CD14-positive monocyte (primary cell): ENCODE results near the gene TRIM38. TPM values are rescaled to one million over a fixed set of nuclear protein-coding genes. Genes with fewer than 3 reads are reported as not detected.
"Not testable (repeated sequence)": the region's sequence is repeated elsewhere in the genome, so short reads cannot be mapped to it uniquely, and the experiment has no call there.

Experiments
- DNase-seq, 3 donors: peaks; one replicate each; pipeline ENCODE4 v3.0.0-alpha.2; 2011 to 2022
- H2AFZ ChIP-seq: 2 replicates; pipeline ENCODE4 v1.6.0; 2012; ENCODE audit warnings: mild to moderate bottlenecking, low read depth, low read length, inconsistent platforms; ENCODE audit not compliant: insufficient read depth, poor library complexity, severe bottlenecking
- H3K27ac ChIP-seq, 2 donors: 1 replicate in 1 of 2; 2 replicates in 1 of 2; pipeline ENCODE4 v1.5.1; 2012 to 2013; ENCODE audit warnings: low read length in 2 of 2, control low read depth in 1 of 2, inconsistent platforms in 1 of 2, low read depth in 1 of 2, mild to moderate bottlenecking in 1 of 2
- H3K27me3 ChIP-seq, 2 donors: one replicate each; pipeline versions ENCODE4 v1.6.0 to v1.6.1; 2011 to 2013; ENCODE audit warnings: low read length in 2 of 2; ENCODE audit not compliant: control insufficient read depth in 2 of 2, insufficient read depth in 2 of 2
- H3K36me3 ChIP-seq, 2 donors: replicated peaks in 1 of 2; 1 replicate in 1 of 2; 2 replicates in 1 of 2; pipeline versions ENCODE4 v1.5.1 to v1.6.1; 2012 to 2013; ENCODE audit warnings: low read length in 2 of 2, control low read depth in 1 of 2, inconsistent platforms in 1 of 2, mild to moderate bottlenecking in 1 of 2; ENCODE audit not compliant: insufficient read depth in 2 of 2, control insufficient read depth in 1 of 2
- H3K4me1 ChIP-seq, 2 donors: 1 replicate in 1 of 2; 2 replicates in 1 of 2; pipeline versions ENCODE4 v1.5.1 to v1.6.1; 2012 to 2013; ENCODE audit warnings: low read length in 2 of 2, control low read depth in 1 of 2, inconsistent platforms in 1 of 2, mild to moderate bottlenecking in 1 of 2, moderate library complexity in 1 of 2; ENCODE audit not compliant: insufficient read depth in 2 of 2, control insufficient read depth in 1 of 2
- H3K4me2 ChIP-seq: replicated peaks from 2 replicates; pipeline ENCODE3; 2012; ENCODE audit warnings: low read length, moderate library complexity, mild to moderate bottlenecking; ENCODE audit not compliant: poor library complexity, severe bottlenecking; ENCODE audit errors: extremely low read depth
- H3K4me3 ChIP-seq, 3 experiments: fragments of 200-600 bp in 1 of 3; sonication (generic) in 1 of 3; replicated peaks in 1 of 3; 1 replicate in 2 of 3; 2 replicates in 1 of 3; pipeline ENCODE4 v1.5.1; 2011 to 2013; ENCODE audit warnings: low read length in 3 of 3, mild to moderate bottlenecking in 3 of 3, control low read depth in 2 of 3, low read depth in 2 of 3, inconsistent platforms in 1 of 3, moderate library complexity in 1 of 3
- H3K79me2 ChIP-seq: 2 replicates; pipeline ENCODE4 v1.6.0; 2012; ENCODE audit warnings: mild to moderate bottlenecking, control low read depth, inconsistent platforms, low read length, moderate library complexity; ENCODE audit not compliant: insufficient read depth
- H3K9ac ChIP-seq: 2 replicates; pipeline ENCODE4 v1.6.0; 2017; ENCODE audit warnings: low read length, mild to moderate bottlenecking; ENCODE audit not compliant: insufficient read depth, poor library complexity, severe bottlenecking
- H3K9me3 ChIP-seq, 2 donors: replicated peaks in 1 of 2; 1 replicate in 1 of 2; 2 replicates in 1 of 2; pipeline versions ENCODE4 v1.5.1 to v1.6.1; 2012 to 2013; ENCODE audit warnings: low read length in 2 of 2, control low read depth in 1 of 2; ENCODE audit not compliant: control insufficient read depth in 1 of 2, insufficient read depth in 1 of 2
- H4K20me1 ChIP-seq: 2 replicates; pipeline ENCODE4 v1.6.0; 2012; ENCODE audit warnings: mild to moderate bottlenecking, low read length, control low read depth, moderate library complexity; ENCODE audit not compliant: insufficient read depth
- H3K27ac Mint-ChIP-seq, 7 donors: one replicate each; pipeline ENCODE4 v1.8.0; 2020; ENCODE audit warnings: mild to moderate bottlenecking in 7 of 7, mixed read lengths in 7 of 7, moderate library complexity in 6 of 7, inconsistent platforms in 2 of 7
- H3K27me3 Mint-ChIP-seq, 3 donors: one replicate each; pipeline ENCODE4 v1.8.0; 2021 to 2022; ENCODE audit warnings: low read depth in 3 of 3, mild to moderate bottlenecking in 3 of 3, mixed read lengths in 3 of 3, moderate library complexity in 3 of 3, inconsistent platforms in 1 of 3
- H3K36me3 Mint-ChIP-seq, 2 donors: one replicate each; pipeline ENCODE4 v1.8.0; 2020; ENCODE audit warnings: mixed read lengths in 2 of 2, inconsistent platforms in 1 of 2, mild to moderate bottlenecking in 1 of 2
- H3K4me1 Mint-ChIP-seq: one replicate; pipeline ENCODE4 v1.8.0; 2020; ENCODE audit warnings: mild to moderate bottlenecking, mixed read lengths
- H3K4me3 Mint-ChIP-seq, 2 donors: one replicate each; pipeline ENCODE4 v1.8.0; 2020; ENCODE audit warnings: mild to moderate bottlenecking in 2 of 2, mixed read lengths in 2 of 2, moderate library complexity in 1 of 2
- H3K9me3 Mint-ChIP-seq, 7 donors: one replicate each; pipeline ENCODE4 v1.8.0; 2020 to 2022; ENCODE audit warnings: mixed read lengths in 7 of 7, mild to moderate bottlenecking in 6 of 7, moderate library complexity in 6 of 7, inconsistent platforms in 2 of 7
- WGBS: methylation state at CpG from one replicate; pipeline ENCODE4 v1.1.5; 2013; ENCODE audit warnings: missing lambda C conversion rate; ENCODE audit not compliant: insufficient coverage; 5-methylcytosine and 5-hydroxymethylcytosine counted together
- intact Hi-C, 2 donors: fragments of 100-400 bp; cut with micrococcal nuclease; formaldehyde crosslinking; loops; one replicate each; pipeline versions ENCODE4 v1.15.0 to v1.15.1; 2023
- polyA plus RNA-seq, 3 donors: library from polyadenylated mRNA; depleted of rRNA in 1 of 3; unstranded in 2 of 3; stranded (reverse) in 1 of 3; fragments of 300-500 nt in 2 of 3; fragments of >200 nt in 1 of 3; fragmentation: Illumina TruSeq in 2 of 3; gene quantifications; 1 replicate in 2 of 3; 2 replicates in 1 of 3; pipeline ENCODE4 v1.2.3, GENCODE V29; 2012 to 2021
- TF ChIP-seq, protein P1 (sequence below): fragments of 200-600 bp; IDR thresholded peaks from one replicate; pipeline ENCODE4 v1.8.0; 2022; ENCODE audit warnings: antibody characterized with exemption, mild to moderate bottlenecking

TRIM38 gene
- polyA plus RNA-seq, 3 donors, result 4.1 to 23.2 (median 8.0) TPM

DNA sequence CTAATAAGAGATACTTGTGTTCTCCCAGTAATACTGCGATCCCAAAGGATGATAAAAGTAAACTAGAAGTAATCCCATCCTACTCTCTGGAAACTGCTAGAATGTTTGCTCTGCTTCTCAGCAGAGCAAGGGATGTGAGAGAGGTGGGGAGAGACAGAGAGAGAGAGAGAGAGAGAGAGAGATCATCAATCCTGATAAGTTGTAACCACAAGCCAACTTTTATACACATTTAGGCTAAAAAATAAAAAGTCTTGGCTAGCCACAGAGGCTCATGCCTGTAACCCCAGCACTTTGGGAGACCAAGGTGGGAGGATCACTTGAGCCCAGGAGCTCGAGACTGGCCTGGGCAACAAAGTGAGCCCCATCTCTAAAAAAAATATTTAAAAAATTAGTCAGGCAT lies 16.0 kb upstream of the TRIM38 start:
- no peaks in the 10 kb centered on the region for H3K4me1 ChIP-seq
- H3K9me3 ChIP-seq, result no peaks in the 10 kb centered on the region
- H3K4me3 ChIP-seq, result no peak overlapping the region
- Mint-ChIP-seq H3K4me3 (no peak overlapping the region), H3K27ac (no peak overlapping the region), H3K9me3 (peaks cover 0 to 5% (median 3%) of the 10 kb centered on the region in 7 donors), H3K27me3 (peaks cover 1 to 7% (median 1%) of the 10 kb centered on the region in 3 donors), H3K4me1 (no peaks in the 10 kb centered on the region), H3K36me3 (no peaks in the 10 kb centered on the region)
- H3K79me2 ChIP-seq, result no peaks in the 10 kb centered on the region
- intact Hi-C loops, result no loop called here
- H3K27ac ChIP-seq, result no peak overlapping the region
- no peaks in the 10 kb centered on the region for H4K20me1 ChIP-seq
- no peaks in the 10 kb centered on the region for H3K36me3 ChIP-seq
- no peak for DNase-seq
- H3K4me2 ChIP-seq, result no peak overlapping the region
- no CpG with 5 or more reads among the region's 2 CpGs for whole genome bisulfite sequencing
- no peaks in the 10 kb centered on the region for H3K27me3 ChIP-seq
- no peak overlapping the region for H2AFZ ChIP-seq
- no peak overlapping the region for H3K9ac ChIP-seq
- TF ChIP-seq, protein P1, sequence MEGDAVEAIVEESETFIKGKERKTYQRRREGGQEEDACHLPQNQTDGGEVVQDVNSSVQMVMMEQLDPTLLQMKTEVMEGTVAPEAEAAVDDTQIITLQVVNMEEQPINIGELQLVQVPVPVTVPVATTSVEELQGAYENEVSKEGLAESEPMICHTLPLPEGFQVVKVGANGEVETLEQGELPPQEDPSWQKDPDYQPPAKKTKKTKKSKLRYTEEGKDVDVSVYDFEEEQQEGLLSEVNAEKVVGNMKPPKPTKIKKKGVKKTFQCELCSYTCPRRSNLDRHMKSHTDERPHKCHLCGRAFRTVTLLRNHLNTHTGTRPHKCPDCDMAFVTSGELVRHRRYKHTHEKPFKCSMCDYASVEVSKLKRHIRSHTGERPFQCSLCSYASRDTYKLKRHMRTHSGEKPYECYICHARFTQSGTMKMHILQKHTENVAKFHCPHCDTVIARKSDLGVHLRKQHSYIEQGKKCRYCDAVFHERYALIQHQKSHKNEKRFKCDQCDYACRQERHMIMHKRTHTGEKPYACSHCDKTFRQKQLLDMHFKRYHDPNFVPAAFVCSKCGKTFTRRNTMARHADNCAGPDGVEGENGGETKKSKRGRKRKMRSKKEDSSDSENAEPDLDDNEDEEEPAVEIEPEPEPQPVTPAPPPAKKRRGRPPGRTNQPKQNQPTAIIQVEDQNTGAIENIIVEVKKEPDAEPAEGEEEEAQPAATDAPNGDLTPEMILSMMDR, result no peak

DNA sequence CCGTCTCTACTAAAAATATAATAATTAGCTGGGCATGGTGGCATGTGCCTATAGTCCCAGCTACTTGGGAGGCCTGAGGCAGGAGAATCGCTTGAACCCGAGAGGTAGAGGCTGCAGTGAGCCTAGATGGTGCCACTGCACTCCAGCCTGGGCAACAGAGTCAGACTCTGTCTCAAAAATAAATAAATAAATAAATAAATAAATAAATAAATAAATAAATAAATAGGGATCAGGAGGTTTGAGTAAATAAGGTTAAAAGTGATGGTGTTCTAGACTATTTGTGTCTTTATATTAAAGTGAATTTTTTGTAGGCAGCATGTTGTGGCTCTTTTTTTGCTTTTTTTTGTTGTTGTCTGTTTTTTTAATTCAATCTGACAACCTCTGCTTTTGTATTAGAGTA lies 15.1 kb upstream of the TRIM38 start:
- H3K9me3 ChIP-seq, H3K4me2 ChIP-seq, H3K9me3 Mint-ChIP-seq, H3K27me3 ChIP-seq, H3K27ac ChIP-seq, intact Hi-C loops, H3K9ac ChIP-seq, H3K4me3 ChIP-seq, H3K36me3 Mint-ChIP-seq, H3K4me1 ChIP-seq, H3K79me2 ChIP-seq, H3K27me3 Mint-ChIP-seq, DNase-seq, H2AFZ ChIP-seq, H3K27ac Mint-ChIP-seq, H3K4me1 Mint-ChIP-seq, H3K36me3 ChIP-seq, H3K4me3 Mint-ChIP-seq, H4K20me1 ChIP-seq: not testable (repeated sequence)
- WGBS, result no CpG with 5 or more reads among the region's 3 CpGs
